GM12878 (cell line): Measurements from ENCODE around the gene CCDC110. TPM values are rescaled to one million over a fixed set of nuclear protein-coding genes. Genes with fewer than 3 reads are reported as not detected.

Source experiments
- ATAC-seq: fragments of 200-7000 bp; cut with Tn5 transposase; 3 replicates; pipeline ENCODE4 v1.9.1; 2020; ENCODE audit warnings: mild to moderate bottlenecking, moderate library complexity
- BruUV-seq: library from RNA; stranded (reverse); fragments of 400-500 nt; replicated peaks from 2 replicates; lab custom pipeline; 2021; lab: Mats Ljungman, UMichigan
- CTCF ChIA-PET: fragments of 300-600 bp; sonication (Branson Sonifier 250); formaldehyde crosslinking; extraction: SDS; loops from one replicate; lab custom pipeline; 2021; ENCODE audit warnings: inconsistent platforms; lab: Yijun Ruan, JAX
- POLR2A ChIA-PET: fragments of 350-600 bp; formaldehyde crosslinking; extraction: SDS; loops from one replicate; lab custom pipeline; 2021; ENCODE audit warnings: inconsistent platforms; lab: Charles Lee
- RAD21 ChIA-PET: fragments of 300-600 bp; sonication (Branson Sonifier 250); formaldehyde crosslinking; loops from one replicate; lab custom pipeline; 2023; ENCODE audit warnings: antibody characterized with exemption; ENCODE audit not compliant: unreplicated experiment; lab: Charles Lee
- SMC1A ChIA-PET: fragments of 300-600 bp; sonication (Branson Sonifier 250); formaldehyde crosslinking; loops from one replicate; lab custom pipeline; 2023; ENCODE audit not compliant: unreplicated experiment, uncharacterized antibody; lab: Charles Lee
- DNase-seq: peaks from one replicate; pipeline ENCODE4 v3.0.0-alpha.2; 2011; ENCODE audit warnings: low read depth, low spot score
- FAIRE-seq: peaks from 3 replicates; lab custom pipeline; 2011; peaks lifted over from hg19 to GRCh38; lab: Jason Lieb, UNC
- H2AFZ ChIP-seq: 2 replicates; pipeline ENCODE4 v1.6.0; 2011; ENCODE audit warnings: low read depth, low read length, control low read depth; ENCODE audit not compliant: control insufficient read depth
- H3K27ac ChIP-seq: 2 replicates; pipeline ENCODE4 v1.5.1; 2011; ENCODE audit warnings: control low read depth; ENCODE audit not compliant: control insufficient read depth, insufficient read depth
- H3K27me3 ChIP-seq, 2 experiments: replicated peaks in 1 of 2; 2 replicates each; pipeline versions ENCODE4 v1.6.0 to v1.6.1; 2011; ENCODE audit warnings: low read length in 1 of 2; ENCODE audit not compliant: control insufficient read depth in 2 of 2, insufficient read depth in 2 of 2
- H3K36me3 ChIP-seq, 2 experiments: 2 replicates each; pipeline ENCODE4 v1.5.1; 2011; ENCODE audit warnings: low read length in 1 of 2; ENCODE audit not compliant: control insufficient read depth in 2 of 2, insufficient read depth in 2 of 2
- H3K4me1 ChIP-seq: 2 replicates; pipeline ENCODE4 v1.6.1; 2011; ENCODE audit warnings: mild to moderate bottlenecking, low read length, moderate library complexity, mixed read lengths; ENCODE audit not compliant: control insufficient read depth, insufficient read depth
- H3K4me2 ChIP-seq: 2 replicates; pipeline ENCODE4 v1.6.0; 2011; ENCODE audit warnings: control low read depth; ENCODE audit not compliant: control insufficient read depth, insufficient read depth
- H3K4me3 ChIP-seq: fragments of 200-600 bp; sonication (generic); 2 replicates; pipeline ENCODE4 v1.5.1; 2016
- H3K79me2 ChIP-seq: 2 replicates; pipeline ENCODE4 v1.6.0; 2011; ENCODE audit warnings: low read length; ENCODE audit not compliant: control insufficient read depth, insufficient read depth
- H3K9ac ChIP-seq: 2 replicates; pipeline ENCODE4 v1.8.0; 2011; ENCODE audit warnings: low read length, control low read depth, mixed read lengths; ENCODE audit not compliant: control insufficient read depth, insufficient read depth
- H3K9me3 ChIP-seq: replicated peaks from 3 replicates; pipeline ENCODE4 v1.5.1; 2011; ENCODE audit warnings: mild to moderate bottlenecking, low read length; ENCODE audit not compliant: control insufficient read depth, insufficient read depth
- H4K20me1 ChIP-seq: 2 replicates; pipeline ENCODE4 v1.6.0; 2011; ENCODE audit not compliant: control insufficient read depth, insufficient read depth
- ASH2L ChIP-seq: fragments of 300-600, 200-600 bp; sonication (generic); IDR thresholded peaks from 2 replicates; pipeline ENCODE4 v1.6.1; 2017; ENCODE audit warnings: low read depth, mild to moderate bottlenecking, borderline replicate concordance
- CEBPB ChIP-seq, 2 experiments: fragments of 150-350 bp in 1 of 2; IDR thresholded peaks; 2 replicates each; pipeline ENCODE4 v1.6.1; 2012 to 2014; ENCODE audit warnings: low read depth in 2 of 2, low read length in 2 of 2, borderline replicate concordance in 1 of 2, inconsistent platforms in 1 of 2
- CHD4 ChIP-seq: fragments of 200-600 bp; sonication (generic); IDR thresholded peaks from 2 replicates; pipeline ENCODE4 v1.6.1; 2016; ENCODE audit warnings: mild to moderate bottlenecking
- EZH2 ChIP-seq: IDR thresholded peaks from 2 replicates; pipeline ENCODE4 v1.6.1; 2012; ENCODE audit warnings: low read depth, mild to moderate bottlenecking, control low read depth, inconsistent platforms, low read length, borderline replicate concordance; ENCODE audit not compliant: control insufficient read depth
- GABPA ChIP-seq: IDR thresholded peaks from 2 replicates; pipeline ENCODE4 v1.6.1; 2014; ENCODE audit warnings: antibody characterized with exemption, low read depth, mild to moderate bottlenecking, inconsistent platforms
- NBN ChIP-seq: fragments of 450-650 bp; IDR thresholded peaks from 2 replicates; pipeline ENCODE4 v1.6.1; 2016
- NFYB ChIP-seq: IDR thresholded peaks from 2 replicates; pipeline ENCODE4 v1.6.1; 2011; ENCODE audit warnings: low read depth, mild to moderate bottlenecking, low read length, improper control_type of control experiment, moderate library complexity; ENCODE audit not compliant: insufficient read depth
- RELA ChIP-seq: fragments of 450-650 bp; IDR thresholded peaks from 2 replicates; pipeline ENCODE4 v1.8.0; 2014; ENCODE audit warnings: borderline replicate concordance; ENCODE audit not compliant: partially characterized antibody
- SREBF2 ChIP-seq: IDR thresholded peaks from 2 replicates; pipeline ENCODE4 v1.6.1; 2012; ENCODE audit warnings: mild to moderate bottlenecking, low read length
- WGBS: methylation state at CpG from one replicate; pipeline ENCODE4 v1.1.6; 2016; ENCODE audit warnings: low lambda C conversion rate; ENCODE audit not compliant: insufficient replicate concordance, insufficient coverage; ENCODE audit errors: missing lambda C conversion rate; 5-methylcytosine and 5-hydroxymethylcytosine counted together
- in situ Hi-C: fragments of 300-500 bp; cut with MboI; formaldehyde crosslinking; loops from 9 replicates; pipeline ENCODE4 v1.14.3; 2018; ENCODE audit warnings: mixed read lengths
- intact Hi-C: fragments of 100-400 bp; cut with micrococcal nuclease; formaldehyde crosslinking; loops from one replicate; pipeline ENCODE4 v1.14.2; 2022; ENCODE audit not compliant: unreplicated experiment
- polyA plus RNA-seq, 11 experiments: library from polyadenylated mRNA; depleted of rRNA in 4 of 11; unstranded in 6 of 11; stranded (reverse) in 5 of 11; fragments of >200 nt; fragmentation: Nextera tagmentation in 4 of 11; fragmentation: Illumina TruSeq in 1 of 11; extraction: Ambion mirVana in 4 of 11; extraction: Trizol in 1 of 11; gene quantifications; 1 replicate in 1 of 11; 2 replicates in 10 of 11; pipeline versions ENCODE4 v1.2.1 to v1.2.3, GENCODE V29; 2011 to 2016; ENCODE audit warnings: inconsistent platforms in 2 of 11, missing spikeins in 2 of 11, low read depth in 1 of 11
- total RNA-seq, 4 experiments: library from RNA; depleted of rRNA in 3 of 4; stranded (reverse); fragments of >200 nt in 3 of 4; fragmentation: Illumina TruSeq in 1 of 4; extraction: Trizol in 1 of 4; gene quantifications; 2 replicates each; pipeline versions ENCODE4 v1.2.1 to v1.2.3, GENCODE V29; 2013 to 2021
- TF ChIP-seq, protein P1 (sequence below): fragments of 450-650 bp; conservative IDR thresholded peaks from 2 replicates; pipeline ENCODE4 v1.6.1; 2017; ENCODE audit warnings: mild to moderate bottlenecking, moderate library complexity
- TF ChIP-seq, protein P2 (sequence below): IDR thresholded peaks from 2 replicates; pipeline ENCODE4 v1.6.1; 2011; ENCODE audit warnings: borderline replicate concordance, low read depth, mild to moderate bottlenecking, moderate library complexity, mixed read lengths, low read length; ENCODE audit not compliant: insufficient read depth; ENCODE audit errors: extremely low read length
- TF ChIP-seq, protein P3 (sequence below): IDR thresholded peaks from 2 replicates; pipeline ENCODE4 v1.6.1; 2012; ENCODE audit warnings: improper control_type of control experiment, low read depth, low read length; ENCODE audit not compliant: insufficient replicate concordance

CCDC110 gene
- total and polyA plus RNA-seq, 10 of the 15 experiments (the other 5 are each of a cell fraction or from before 2014, with no cell fraction given), result 0.85 to 3.1 (median 2.1) TPM; not detected in 1

DNA sequence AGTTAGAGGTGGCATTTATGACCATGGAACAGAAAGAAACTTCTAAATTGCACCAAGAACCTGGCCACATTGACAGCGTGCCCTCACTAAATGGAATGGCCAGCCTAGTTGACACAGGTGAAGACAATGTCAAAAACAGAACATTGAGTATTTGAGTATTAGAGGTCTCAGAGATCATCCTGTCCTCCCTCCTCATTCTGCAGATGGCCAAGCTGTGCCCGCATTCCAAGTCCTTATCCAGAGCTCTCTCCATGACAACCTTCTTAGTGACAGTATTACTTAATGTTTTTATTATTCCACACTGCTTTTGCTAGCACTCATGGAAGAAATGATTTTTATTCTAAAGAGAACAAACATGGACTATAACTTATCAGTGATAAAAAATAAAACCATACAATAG lies 9.9 kb upstream of the CCDC110 start:
- SMC1A ChIA-PET, result interaction anchor here (0.7 to 1.6 kb wide), 4 partner anchors 12 to 135 kb away, joined by 3 read pairs; no protein-coding TSS in a partner anchor
- Histone ChIP-seq H3K27ac (no peak overlapping the region), H3K27me3 (no peaks in the 10 kb centered on the region), H3K9ac (no peak overlapping the region), H3K4me3 (no peak overlapping the region), H2AFZ (no peak overlapping the region), H4K20me1 (no peaks in the 10 kb centered on the region), H3K9me3 (no peaks in the 10 kb centered on the region), H3K79me2 (no peaks in the 10 kb centered on the region), H3K36me3 (no peaks in the 10 kb centered on the region), H3K4me2 (no peak overlapping the region), H3K4me1 (peaks cover 15% of the 10 kb centered on the region)
- DNase-seq, result no peak
- POLR2A ChIA-PET, result no interaction called here
- TF ChIP-seq, protein P1, sequence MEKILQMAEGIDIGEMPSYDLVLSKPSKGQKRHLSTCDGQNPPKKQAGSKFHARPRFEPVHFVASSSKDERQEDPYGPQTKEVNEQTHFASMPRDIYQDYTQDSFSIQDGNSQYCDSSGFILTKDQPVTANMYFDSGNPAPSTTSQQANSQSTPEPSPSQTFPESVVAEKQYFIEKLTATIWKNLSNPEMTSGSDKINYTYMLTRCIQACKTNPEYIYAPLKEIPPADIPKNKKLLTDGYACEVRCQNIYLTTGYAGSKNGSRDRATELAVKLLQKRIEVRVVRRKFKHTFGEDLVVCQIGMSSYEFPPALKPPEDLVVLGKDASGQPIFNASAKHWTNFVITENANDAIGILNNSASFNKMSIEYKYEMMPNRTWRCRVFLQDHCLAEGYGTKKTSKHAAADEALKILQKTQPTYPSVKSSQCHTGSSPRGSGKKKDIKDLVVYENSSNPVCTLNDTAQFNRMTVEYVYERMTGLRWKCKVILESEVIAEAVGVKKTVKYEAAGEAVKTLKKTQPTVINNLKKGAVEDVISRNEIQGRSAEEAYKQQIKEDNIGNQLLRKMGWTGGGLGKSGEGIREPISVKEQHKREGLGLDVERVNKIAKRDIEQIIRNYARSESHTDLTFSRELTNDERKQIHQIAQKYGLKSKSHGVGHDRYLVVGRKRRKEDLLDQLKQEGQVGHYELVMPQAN, result no peak
- TF ChIP-seq CEBPB (IDR thresholded peaks at IDR 0.05; ENCODE audit: borderline replicate concordance in 1 of 2, low read depth in 2 of 2, low read length in 2 of 2) (no peak), SREBF2 (no peak), GABPA (no peak), EZH2 (no peak), ASH2L (no peak), NFYB (no peak), CHD4 (no peak), NBN (no peak), RELA (no peak)
- TF ChIP-seq, protein P2, sequence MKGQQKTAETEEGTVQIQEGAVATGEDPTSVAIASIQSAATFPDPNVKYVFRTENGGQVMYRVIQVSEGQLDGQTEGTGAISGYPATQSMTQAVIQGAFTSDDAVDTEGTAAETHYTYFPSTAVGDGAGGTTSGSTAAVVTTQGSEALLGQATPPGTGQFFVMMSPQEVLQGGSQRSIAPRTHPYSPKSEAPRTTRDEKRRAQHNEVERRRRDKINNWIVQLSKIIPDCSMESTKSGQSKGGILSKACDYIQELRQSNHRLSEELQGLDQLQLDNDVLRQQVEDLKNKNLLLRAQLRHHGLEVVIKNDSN, result no peak
- TF ChIP-seq, protein P3, sequence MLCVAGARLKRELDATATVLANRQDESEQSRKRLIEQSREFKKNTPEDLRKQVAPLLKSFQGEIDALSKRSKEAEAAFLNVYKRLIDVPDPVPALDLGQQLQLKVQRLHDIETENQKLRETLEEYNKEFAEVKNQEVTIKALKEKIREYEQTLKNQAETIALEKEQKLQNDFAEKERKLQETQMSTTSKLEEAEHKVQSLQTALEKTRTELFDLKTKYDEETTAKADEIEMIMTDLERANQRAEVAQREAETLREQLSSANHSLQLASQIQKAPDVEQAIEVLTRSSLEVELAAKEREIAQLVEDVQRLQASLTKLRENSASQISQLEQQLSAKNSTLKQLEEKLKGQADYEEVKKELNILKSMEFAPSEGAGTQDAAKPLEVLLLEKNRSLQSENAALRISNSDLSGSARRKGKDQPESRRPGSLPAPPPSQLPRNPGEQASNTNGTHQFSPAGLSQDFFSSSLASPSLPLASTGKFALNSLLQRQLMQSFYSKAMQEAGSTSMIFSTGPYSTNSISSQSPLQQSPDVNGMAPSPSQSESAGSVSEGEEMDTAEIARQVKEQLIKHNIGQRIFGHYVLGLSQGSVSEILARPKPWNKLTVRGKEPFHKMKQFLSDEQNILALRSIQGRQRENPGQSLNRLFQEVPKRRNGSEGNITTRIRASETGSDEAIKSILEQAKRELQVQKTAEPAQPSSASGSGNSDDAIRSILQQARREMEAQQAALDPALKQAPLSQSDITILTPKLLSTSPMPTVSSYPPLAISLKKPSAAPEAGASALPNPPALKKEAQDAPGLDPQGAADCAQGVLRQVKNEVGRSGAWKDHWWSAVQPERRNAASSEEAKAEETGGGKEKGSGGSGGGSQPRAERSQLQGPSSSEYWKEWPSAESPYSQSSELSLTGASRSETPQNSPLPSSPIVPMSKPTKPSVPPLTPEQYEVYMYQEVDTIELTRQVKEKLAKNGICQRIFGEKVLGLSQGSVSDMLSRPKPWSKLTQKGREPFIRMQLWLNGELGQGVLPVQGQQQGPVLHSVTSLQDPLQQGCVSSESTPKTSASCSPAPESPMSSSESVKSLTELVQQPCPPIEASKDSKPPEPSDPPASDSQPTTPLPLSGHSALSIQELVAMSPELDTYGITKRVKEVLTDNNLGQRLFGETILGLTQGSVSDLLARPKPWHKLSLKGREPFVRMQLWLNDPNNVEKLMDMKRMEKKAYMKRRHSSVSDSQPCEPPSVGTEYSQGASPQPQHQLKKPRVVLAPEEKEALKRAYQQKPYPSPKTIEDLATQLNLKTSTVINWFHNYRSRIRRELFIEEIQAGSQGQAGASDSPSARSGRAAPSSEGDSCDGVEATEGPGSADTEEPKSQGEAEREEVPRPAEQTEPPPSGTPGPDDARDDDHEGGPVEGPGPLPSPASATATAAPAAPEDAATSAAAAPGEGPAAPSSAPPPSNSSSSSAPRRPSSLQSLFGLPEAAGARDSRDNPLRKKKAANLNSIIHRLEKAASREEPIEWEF, result no peak
- CTCF ChIA-PET, result interaction anchor here (1.2 to 2.0 kb wide), 3 partner anchors 8 to 117 kb away, joined by 3 to 9 read pairs (median 4); partner anchors contain the start of gene UFSP2
- FAIRE-seq, result no peak
- WGBS, result 91% methylated on average over 2 of the region's 2 CpGs
- BruUV-seq, result no TSS peak
- no peak for ATAC-seq
- intact Hi-C loops, result no loop called here
- RAD21 ChIA-PET, result no interaction called here
- in situ Hi-C loops, result no loop called here
